GM13976 (cell line): ENCODE results near the gene SLC7A9.
"Not testable (repeated sequence)": the region's sequence is repeated elsewhere in the genome, so short reads cannot be mapped to it uniquely, and the experiment has no call there.

Source experiments
- DNase-seq: peaks from one replicate; pipeline ENCODE4 v3.0.0; 2012; ENCODE audit warnings: low spot score
- in situ Hi-C: fragments of 300-500 bp; cut with MboI; formaldehyde crosslinking; loops from one replicate; pipeline ENCODE4 v1.12.0; 2022; ENCODE audit warnings: low sequenced_read_pairs, mixed read lengths, inconsistent platforms; ENCODE audit not compliant: unreplicated experiment
- TF ChIP-seq, protein P1 (sequence below): IDR thresholded peaks from 2 replicates; pipeline ENCODE4 v1.5.1; 2012; ENCODE audit warnings: borderline replicate concordance, mild to moderate bottlenecking; ENCODE audit not compliant: insufficient read depth; ENCODE audit errors: extremely low read depth, missing control alignments, control extremely low read depth

SLC7A9 gene

GRCh38 chr19:32873247-32873959 is 3.8 kb upstream of the SLC7A9 start:
- in situ Hi-C loops = no loop called here
- TF ChIP-seq, protein P1, sequence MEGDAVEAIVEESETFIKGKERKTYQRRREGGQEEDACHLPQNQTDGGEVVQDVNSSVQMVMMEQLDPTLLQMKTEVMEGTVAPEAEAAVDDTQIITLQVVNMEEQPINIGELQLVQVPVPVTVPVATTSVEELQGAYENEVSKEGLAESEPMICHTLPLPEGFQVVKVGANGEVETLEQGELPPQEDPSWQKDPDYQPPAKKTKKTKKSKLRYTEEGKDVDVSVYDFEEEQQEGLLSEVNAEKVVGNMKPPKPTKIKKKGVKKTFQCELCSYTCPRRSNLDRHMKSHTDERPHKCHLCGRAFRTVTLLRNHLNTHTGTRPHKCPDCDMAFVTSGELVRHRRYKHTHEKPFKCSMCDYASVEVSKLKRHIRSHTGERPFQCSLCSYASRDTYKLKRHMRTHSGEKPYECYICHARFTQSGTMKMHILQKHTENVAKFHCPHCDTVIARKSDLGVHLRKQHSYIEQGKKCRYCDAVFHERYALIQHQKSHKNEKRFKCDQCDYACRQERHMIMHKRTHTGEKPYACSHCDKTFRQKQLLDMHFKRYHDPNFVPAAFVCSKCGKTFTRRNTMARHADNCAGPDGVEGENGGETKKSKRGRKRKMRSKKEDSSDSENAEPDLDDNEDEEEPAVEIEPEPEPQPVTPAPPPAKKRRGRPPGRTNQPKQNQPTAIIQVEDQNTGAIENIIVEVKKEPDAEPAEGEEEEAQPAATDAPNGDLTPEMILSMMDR = no peak

DNA sequence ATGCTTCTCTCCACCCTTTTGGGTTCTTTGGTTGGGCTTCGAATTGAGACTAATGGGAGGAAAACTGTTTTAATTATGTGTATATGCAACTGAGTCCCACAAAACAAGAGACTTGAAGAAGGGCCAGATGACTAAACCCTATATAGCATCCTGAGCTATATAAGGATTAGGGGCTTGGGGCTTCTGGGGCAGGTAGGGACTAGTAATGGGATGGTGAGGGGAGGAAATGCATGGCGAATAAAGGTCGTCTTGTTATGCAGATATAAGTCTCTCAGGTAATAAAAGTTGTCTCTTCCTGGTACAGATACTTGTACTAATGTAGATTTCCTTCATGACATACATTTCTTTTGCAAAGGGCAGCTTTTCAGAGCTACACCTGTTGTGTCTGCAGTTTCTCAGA is 2.8 kb upstream of the SLC7A9 start:
- no peak for DNase-seq
- TF ChIP-seq, protein P1 = no peak
- in situ Hi-C loops = no loop called here

More at GRCh38 chr19:32873247-32873959, 3.8 kb upstream of the SLC7A9 start:
- DNase-seq = no peak

DNA sequence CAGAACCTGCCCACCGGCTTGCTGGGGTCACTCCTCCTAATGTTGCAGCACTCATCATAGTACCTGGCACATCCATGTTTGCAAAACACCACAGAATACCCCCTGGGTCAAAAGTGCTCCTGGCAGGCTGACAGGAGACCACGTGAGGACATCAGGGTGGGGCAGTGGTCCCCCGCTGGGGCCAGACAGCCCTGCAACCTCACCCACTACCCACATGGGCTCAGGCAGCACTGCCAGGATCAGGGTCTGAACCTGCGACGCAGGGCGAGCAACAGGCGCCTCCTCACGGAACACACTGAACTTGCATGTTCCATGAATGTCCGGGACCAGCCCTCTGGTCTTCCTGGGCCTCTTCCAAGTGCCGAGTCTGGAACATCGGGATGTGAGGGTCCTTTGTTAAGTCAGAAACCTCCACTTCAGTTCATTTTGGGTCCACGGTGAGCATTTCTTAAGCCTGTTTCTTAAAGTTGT is 1.4 kb upstream of the SLC7A9 start:
- DNase-seq = no peak
- TF ChIP-seq, protein P1 = no peak
- in situ Hi-C loops = no loop called here

GRCh38 chr19:32869966-32870573 is 503 bp upstream of the SLC7A9 start:
- TF ChIP-seq, protein P1 = no peak
- no peak for DNase-seq
- in situ Hi-C loops = no loop called here

GRCh38 chr19:32868206-32868950 is 1.2 kb downstream of the SLC7A9 start:
- in situ Hi-C loops = no loop called here
- TF ChIP-seq, protein P1 = no peak
- no peak for DNase-seq

DNA sequence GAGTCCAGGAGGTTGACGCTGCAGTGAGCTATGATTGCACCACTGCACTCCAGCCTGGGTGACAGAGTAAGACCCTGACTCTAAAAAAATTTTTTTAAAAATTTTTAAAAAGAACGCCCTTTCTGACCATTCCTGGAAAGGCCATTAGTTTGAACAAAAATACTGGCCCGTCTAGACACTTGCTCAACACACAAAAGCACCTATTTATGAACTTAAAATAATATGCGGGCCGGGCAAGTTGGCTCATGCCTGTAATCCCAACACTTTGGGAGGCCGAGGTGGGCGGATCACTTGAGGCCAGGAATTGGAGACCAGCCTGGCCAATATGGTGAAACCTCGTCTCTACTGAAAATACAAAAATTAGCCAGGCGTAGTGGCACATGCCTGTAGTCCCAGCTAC is 2.1 kb downstream of the SLC7A9 start:
- DNase-seq, in situ Hi-C loops: not testable (repeated sequence)
